ENCODE data around the gene LMF2. TPM values are rescaled to one million over a fixed set of nuclear protein-coding genes. Genes with fewer than 3 reads are reported as not detected.

LMF2 gene
- total RNA-seq, 2 donors from 2014 or later = 147 to 158 TPM

- H3K4me3 ChIP-seq = no peak overlapping the region
- H3K9me3 ChIP-seq = no peaks in the 10 kb centered on the region
- intact Hi-C loops (cut with DNase I) = no loop called here
- H3K27ac ChIP-seq = no peak overlapping the region
- no peak for ATAC-seq
- DNase-seq = no peak
- WGBS, 2 donors = 80 to 85% methylated on average over 6 to 8 of the region's 8 CpGs
- H3K36me3 ChIP-seq (replicated peaks in 1 of 2; ENCODE audit: insufficient read depth in 1 of 2, low read depth in 2 of 2) = no peaks in the 10 kb centered on the region
- H3K27me3 ChIP-seq = peaks cover 0 to 23% of the 10 kb centered on the region in 2 donors
- TF ChIP-seq POLR2A (IDR thresholded peaks at IDR 0.05) = no peak
- no peak for TF ChIP-seq CTCF (IDR thresholded peaks at IDR 0.05)
- peaks cover 11% of the 10 kb centered on the region for H3K4me1 ChIP-seq
Observed at GRCh38 chr22:50550395-50550794, 42.9 kb upstream of the LMF2 start.

GRCh38 chr22:50548921-50549790 lies 41.7 kb upstream of the LMF2 start:
- intact Hi-C loops (cut with DNase I) = no loop called here
- peaks cover 0 to 23% of the 10 kb centered on the region in 2 donors for H3K27me3 ChIP-seq
- WGBS, 2 donors = 63 to 76% methylated on average over 11 to 56 of the region's 68 CpGs
- H3K4me3 ChIP-seq = no peak overlapping the region
- H3K9me3 ChIP-seq = no peaks in the 10 kb centered on the region
- TF ChIP-seq POLR2A (IDR thresholded peaks at IDR 0.05) = no peak
- TF ChIP-seq CTCF (IDR thresholded peaks at IDR 0.05) = no peak
- no peak for DNase-seq
- no peak overlapping the region for H3K27ac ChIP-seq
- no peak for ATAC-seq
- H3K4me1 ChIP-seq = peaks cover 16% of the 10 kb centered on the region
- H3K36me3 ChIP-seq (replicated peaks in 1 of 2; ENCODE audit: insufficient read depth in 1 of 2, low read depth in 2 of 2) = no peaks in the 10 kb centered on the region

DNA sequence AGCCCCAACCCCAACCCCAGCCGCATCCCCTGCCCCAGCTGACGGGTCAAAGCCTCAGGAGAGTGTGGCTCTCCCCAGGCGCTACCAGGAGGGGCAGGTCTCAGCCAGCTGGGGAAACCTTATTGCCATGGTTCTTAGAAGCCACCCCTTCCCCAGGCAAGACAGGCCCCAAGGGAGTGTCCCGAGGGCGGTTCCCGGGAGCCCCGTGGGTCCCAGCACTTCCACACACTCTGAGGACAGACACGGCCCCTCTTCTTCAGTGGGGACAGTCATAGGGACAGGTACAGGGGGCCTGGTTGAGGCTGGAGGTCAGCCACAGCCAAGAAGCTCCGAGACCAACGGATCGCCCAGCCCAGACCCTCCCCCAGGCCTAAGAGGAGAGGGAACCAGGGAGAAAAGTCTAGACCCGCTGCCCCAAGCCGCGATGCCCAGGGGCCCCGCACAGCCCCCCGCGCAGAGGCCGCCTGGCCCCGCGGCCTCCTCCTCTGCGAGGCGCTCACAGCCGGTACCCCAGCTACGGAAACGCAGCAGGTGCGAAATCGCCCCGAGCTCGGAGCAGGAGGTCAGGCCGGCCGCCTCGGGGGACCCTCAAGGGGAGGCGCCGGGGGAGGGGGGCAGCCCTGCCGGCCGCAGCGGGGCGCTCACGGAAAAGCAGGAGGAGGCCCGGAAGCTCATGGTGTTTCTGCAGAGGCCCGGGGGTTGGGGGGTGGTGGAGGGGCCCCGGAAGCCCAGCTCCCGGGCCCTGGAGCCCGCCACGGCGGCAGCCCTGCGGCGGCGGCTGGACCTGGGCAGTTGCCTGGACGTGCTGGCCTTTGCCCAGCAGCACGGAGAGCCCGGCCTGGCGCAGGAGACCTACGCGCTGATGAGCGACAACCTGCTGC lies 40.8 kb upstream of the LMF2 start:
- peak in 3 of 4 donors; percentile 39 to 49 (median 45) for DNase-seq
- peak; percentile 47 for ATAC-seq
- intact Hi-C loops (cut with DNase I) = no loop called here
- Histone ChIP-seq H3K27me3 (peaks cover 0 to 23% of the 10 kb centered on the region in 2 donors), H3K36me3 (replicated peaks in 1 of 2; ENCODE audit: insufficient read depth in 1 of 2, low read depth in 2 of 2) (no peaks in the 10 kb centered on the region), H3K27ac (no peak overlapping the region), H3K4me1 (peaks cover 22% of the 10 kb centered on the region), H3K4me3 (no peak overlapping the region), H3K9me3 (no peaks in the 10 kb centered on the region)
- TF ChIP-seq CTCF (IDR thresholded peaks at IDR 0.05) (no peak), POLR2A (IDR thresholded peaks at IDR 0.05) (no peak)
- WGBS, 2 donors = 0 to 21% methylated on average over 7 to 34 of the region's 56 CpGs

DNA sequence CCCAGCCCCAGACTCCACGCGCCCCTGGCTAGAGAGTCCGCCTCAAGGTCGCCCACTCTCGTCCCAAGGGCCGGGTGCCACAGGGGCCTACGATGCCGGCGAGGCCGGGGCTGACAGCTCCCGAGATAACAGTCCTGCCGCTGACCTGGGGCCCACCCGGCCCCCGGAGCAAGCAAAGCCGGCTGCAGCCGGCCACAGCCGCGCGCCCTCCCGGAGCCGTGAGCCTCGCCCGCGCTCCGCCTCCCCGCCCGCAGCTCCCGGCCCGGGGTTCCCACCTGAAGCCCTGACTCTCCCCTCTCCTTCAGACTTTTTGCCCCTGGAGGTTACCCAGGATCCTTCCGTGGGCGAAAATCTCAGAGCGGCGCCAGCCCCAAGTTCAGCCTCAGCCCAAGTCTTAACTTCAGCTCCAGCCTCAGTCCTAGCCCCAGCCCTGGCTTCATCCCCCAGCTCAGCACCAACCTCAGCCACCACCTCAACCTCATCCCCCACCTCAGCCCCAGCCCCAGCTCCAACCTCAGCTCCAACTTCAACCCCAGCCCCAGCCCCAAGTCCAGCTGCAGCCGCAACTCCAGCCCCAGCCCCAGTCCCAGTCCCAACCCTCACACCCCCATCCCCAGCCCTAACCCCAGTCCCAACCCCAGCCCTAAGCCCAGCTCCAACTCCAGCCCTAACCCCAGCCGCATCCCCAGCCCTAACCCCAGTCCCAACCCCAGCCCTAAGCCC lies 39.9 kb upstream of the LMF2 start:
- DNase-seq (no peak), ATAC-seq (no peak)
- Histone ChIP-seq H3K27ac (no peak overlapping the region), H3K4me3 (no peak overlapping the region), H3K4me1 (peaks cover 22% of the 10 kb centered on the region), H3K36me3 (replicated peaks in 1 of 2; ENCODE audit: insufficient read depth in 1 of 2, low read depth in 2 of 2) (no peaks in the 10 kb centered on the region), H3K9me3 (no peaks in the 10 kb centered on the region), H3K27me3 (peaks cover 0 to 23% of the 10 kb centered on the region in 2 donors)
- intact Hi-C loops (cut with DNase I) = no loop called here
- no peak for TF ChIP-seq POLR2A (IDR thresholded peaks at IDR 0.05)
- TF ChIP-seq CTCF (IDR thresholded peaks at IDR 0.05) = no peak
- WGBS, 2 donors = 36 to 37% methylated on average over 17 to 33 of the region's 35 CpGs

Data from body of pancreas (tissue), 4 donors.